Neural cell (in vitro differentiated cells): Measurements from ENCODE around the gene DDA1. TPM values are rescaled to one million over a fixed set of nuclear protein-coding genes. Genes with fewer than 3 reads are reported as not detected.

Source experiments
- H2AFZ ChIP-seq: fragments of 200-600, 300-800 bp; sonication (generic), shearing (Covaris generic); 2 replicates; pipeline ENCODE4 v1.6.0; 2014; ENCODE audit warnings: low read depth, mild to moderate bottlenecking, antibody characterized with exemption, low read length, moderate library complexity
- H3F3A ChIP-seq: fragments of 200-600 bp; shearing (Covaris generic); 2 replicates; pipeline ENCODE4 v1.6.1; 2016; ENCODE audit warnings: mild to moderate bottlenecking, moderate library complexity, mixed read lengths, antibody characterized with exemption, low read length; ENCODE audit not compliant: insufficient read depth, poor library complexity, severe bottlenecking
- H3K27ac ChIP-seq: fragments of 200-600, 300-800 bp; sonication (generic), shearing (Covaris generic); 2 replicates; pipeline ENCODE4 v1.5.1; 2014; ENCODE audit warnings: mild to moderate bottlenecking, low read length, moderate library complexity
- H3K27me3 ChIP-seq: fragments of 300-800, 200-600 bp; sonication (generic), shearing (Covaris generic); 2 replicates; pipeline ENCODE4 v1.6.0; 2014; ENCODE audit warnings: mild to moderate bottlenecking, low read depth, low read length, moderate library complexity; ENCODE audit not compliant: insufficient read depth
- H3K36me3 ChIP-seq: fragments of 300-800, 200-600 bp; sonication (generic), shearing (Covaris generic); 2 replicates; pipeline ENCODE4 v1.5.1; 2014; ENCODE audit warnings: mild to moderate bottlenecking, antibody characterized with exemption, low read length, moderate library complexity; ENCODE audit not compliant: insufficient read depth
- H3K4me2 ChIP-seq: fragments of 300-800, 200-600 bp; sonication (generic), shearing (Covaris generic); 2 replicates; pipeline ENCODE4 v1.6.0; 2014; ENCODE audit warnings: mild to moderate bottlenecking, low read length
- H3K4me3 ChIP-seq: fragments of 300-800, 200-600 bp; sonication (generic), shearing (Covaris generic); 2 replicates; pipeline ENCODE4 v1.5.1; 2014; ENCODE audit warnings: mild to moderate bottlenecking, low read length, moderate library complexity
- H3K79me2 ChIP-seq: fragments of 200-600 bp; shearing (Covaris generic); replicated peaks from 2 replicates; pipeline ENCODE4 v1.6.0; 2014; ENCODE audit warnings: mild to moderate bottlenecking, low read length, moderate library complexity; ENCODE audit not compliant: insufficient read depth
- H3K9ac ChIP-seq: fragments of 300-800, 200-600 bp; sonication (generic), shearing (Covaris generic); 2 replicates; pipeline ENCODE4 v1.6.1; 2016; ENCODE audit warnings: mild to moderate bottlenecking, low read length, mixed read lengths
- H3K9me2 ChIP-seq: fragments of 200-600 bp; shearing (Covaris generic); 2 replicates; pipeline ENCODE4 v1.6.1; 2016; ENCODE audit warnings: mild to moderate bottlenecking, low read length, mixed read lengths; ENCODE audit not compliant: insufficient read depth
- H3K9me3 ChIP-seq: fragments of 200-600, 300-800 bp; sonication (generic), shearing (Covaris generic); 2 replicates; pipeline ENCODE4 v1.6.1; 2016; ENCODE audit warnings: mild to moderate bottlenecking, mixed run types, low read length, moderate library complexity, mixed read lengths
- H4K20me1 ChIP-seq: fragments of 200-600 bp; shearing (Covaris generic); 2 replicates; pipeline ENCODE4 v1.6.1; 2016; ENCODE audit warnings: mild to moderate bottlenecking, mixed run types; ENCODE audit not compliant: insufficient read depth
- EP300 ChIP-seq: fragments of 450-650 bp; conservative IDR thresholded peaks from 2 replicates; pipeline ENCODE4 v1.6.1; 2014; ENCODE audit warnings: antibody characterized with exemption, mild to moderate bottlenecking, moderate library complexity; ENCODE audit not compliant: poor library complexity, severe bottlenecking
- EZH2 ChIP-seq: fragments of 200-600, 300-800 bp; shearing (Covaris generic), sonication (generic); IDR thresholded peaks from 2 replicates; pipeline ENCODE4 v1.6.1; 2014; ENCODE audit warnings: antibody characterized with exemption, low read length, borderline replicate concordance, mild to moderate bottlenecking; ENCODE audit not compliant: insufficient read depth, poor library complexity, severe bottlenecking
- MXI1 ChIP-seq: fragments of 450-650 bp; conservative IDR thresholded peaks from 2 replicates; pipeline ENCODE4 v1.6.1; 2014; ENCODE audit warnings: antibody characterized with exemption, mild to moderate bottlenecking; ENCODE audit not compliant: poor library complexity, severe bottlenecking
- POLR2AphosphoS5 ChIP-seq: IDR thresholded peaks from 2 replicates; pipeline ENCODE4 v1.6.1; 2012
- RAD21 ChIP-seq: fragments of 450-650 bp; conservative IDR thresholded peaks from 2 replicates; pipeline ENCODE4 v1.6.1; 2014; ENCODE audit warnings: antibody characterized with exemption, mild to moderate bottlenecking, moderate library complexity
- REST ChIP-seq: IDR thresholded peaks from 2 replicates; pipeline ENCODE4 v1.6.1; 2012; ENCODE audit warnings: borderline replicate concordance
- SMC3 ChIP-seq: fragments of 450-650 bp; conservative IDR thresholded peaks from 2 replicates; pipeline ENCODE4 v1.6.1; 2014; ENCODE audit warnings: antibody characterized with exemption, mild to moderate bottlenecking, moderate library complexity; ENCODE audit not compliant: poor library complexity
- TAF1 ChIP-seq: IDR thresholded peaks from 2 replicates; pipeline ENCODE4 v1.6.1; 2012; ENCODE audit warnings: low read depth
- polyA plus RNA-seq: library from polyadenylated mRNA; depleted of rRNA; stranded (reverse); fragments of >200 nt; gene quantifications from 2 replicates; pipeline ENCODE4 v1.2.3, GENCODE V29; 2014
- TF ChIP-seq, protein P1 (sequence below): fragments of 450-650 bp; IDR thresholded peaks from 2 replicates; pipeline ENCODE4 v1.5.1; 2014; ENCODE audit warnings: antibody characterized with exemption, mild to moderate bottlenecking, moderate library complexity; ENCODE audit not compliant: poor library complexity, severe bottlenecking

Gene DDA1
- polyA plus RNA-seq, 1 donor from 2014 or later, result 25.4 TPM

- no peaks in the 10 kb centered on the region for H3K27me3 ChIP-seq
- no peaks in the 10 kb centered on the region for H4K20me1 ChIP-seq
- H3K79me2 ChIP-seq, result no peaks in the 10 kb centered on the region
- H3K4me3 ChIP-seq, result no peak overlapping the region
- H3F3A ChIP-seq, result peaks cover 6% of the 10 kb centered on the region
- no peaks in the 10 kb centered on the region for H3K36me3 ChIP-seq
- no peak overlapping the region for H3K9ac ChIP-seq
- H3K9me2 ChIP-seq, result no peaks in the 10 kb centered on the region
- TF ChIP-seq RAD21 (no peak), MXI1 (no peak), TAF1 (no peak), EZH2 (no peak), SMC3 (no peak), REST (no peak), EP300 (no peak), POLR2AphosphoS5 (no peak)
- TF ChIP-seq, protein P1, sequence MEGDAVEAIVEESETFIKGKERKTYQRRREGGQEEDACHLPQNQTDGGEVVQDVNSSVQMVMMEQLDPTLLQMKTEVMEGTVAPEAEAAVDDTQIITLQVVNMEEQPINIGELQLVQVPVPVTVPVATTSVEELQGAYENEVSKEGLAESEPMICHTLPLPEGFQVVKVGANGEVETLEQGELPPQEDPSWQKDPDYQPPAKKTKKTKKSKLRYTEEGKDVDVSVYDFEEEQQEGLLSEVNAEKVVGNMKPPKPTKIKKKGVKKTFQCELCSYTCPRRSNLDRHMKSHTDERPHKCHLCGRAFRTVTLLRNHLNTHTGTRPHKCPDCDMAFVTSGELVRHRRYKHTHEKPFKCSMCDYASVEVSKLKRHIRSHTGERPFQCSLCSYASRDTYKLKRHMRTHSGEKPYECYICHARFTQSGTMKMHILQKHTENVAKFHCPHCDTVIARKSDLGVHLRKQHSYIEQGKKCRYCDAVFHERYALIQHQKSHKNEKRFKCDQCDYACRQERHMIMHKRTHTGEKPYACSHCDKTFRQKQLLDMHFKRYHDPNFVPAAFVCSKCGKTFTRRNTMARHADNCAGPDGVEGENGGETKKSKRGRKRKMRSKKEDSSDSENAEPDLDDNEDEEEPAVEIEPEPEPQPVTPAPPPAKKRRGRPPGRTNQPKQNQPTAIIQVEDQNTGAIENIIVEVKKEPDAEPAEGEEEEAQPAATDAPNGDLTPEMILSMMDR, result no peak
- no peak overlapping the region for H2AFZ ChIP-seq
- no peaks in the 10 kb centered on the region for H3K9me3 ChIP-seq
- H3K4me2 ChIP-seq, result no peak overlapping the region
- H3K27ac ChIP-seq, result no peak overlapping the region
Measured at GRCh38 chr19:17340302-17340870, 31.0 kb downstream of the DDA1 start.

GRCh38 chr19:17340871-17341357, 31.6 kb downstream of the DDA1 start:
- H3K9me3 ChIP-seq, result no peaks in the 10 kb centered on the region
- no peaks in the 10 kb centered on the region for H4K20me1 ChIP-seq
- H3K36me3 ChIP-seq, result no peaks in the 10 kb centered on the region
- no peaks in the 10 kb centered on the region for H3K27me3 ChIP-seq
- H3K27ac ChIP-seq, result no peak overlapping the region
- peaks cover 6% of the 10 kb centered on the region for H3F3A ChIP-seq
- H3K4me3 ChIP-seq, result no peak overlapping the region
- TF ChIP-seq MXI1 (no peak), RAD21 (no peak), SMC3 (no peak), POLR2AphosphoS5 (no peak), REST (no peak), TAF1 (no peak), EP300 (no peak), EZH2 (no peak)
- TF ChIP-seq, protein P1, result no peak
- no peaks in the 10 kb centered on the region for H3K9me2 ChIP-seq
- H3K4me2 ChIP-seq, result no peak overlapping the region
- H3K79me2 ChIP-seq, result no peaks in the 10 kb centered on the region
- no peak overlapping the region for H2AFZ ChIP-seq
- no peak overlapping the region for H3K9ac ChIP-seq
